Measurements from ENCODE around the gene PTGS1. TPM values are rescaled to one million over a fixed set of nuclear protein-coding genes. Genes with fewer than 3 reads are reported as not detected.
"Not testable (repeated sequence)": the region's sequence is repeated elsewhere in the genome, so short reads cannot be mapped to it uniquely, and the experiment has no call there.

PTGS1 gene
- polyA plus RNA-seq, 1 of the 3 experiments (the other 2 are of a cell fraction): 5.4 TPM

- no peak for DNase-seq
- Histone ChIP-seq H3K9ac (no peak overlapping the region), H3K36me3 (replicated peaks in 1 of 2; ENCODE audit: control insufficient read depth in 1 of 2, insufficient read depth in 2 of 2, low read length in 1 of 2) (no peaks in the 10 kb centered on the region), H3F3A (replicated peaks; ENCODE audit: insufficient read depth) (peaks cover 3% of the 10 kb centered on the region), H3K27me3 (ENCODE audit: insufficient read depth) (no peaks in the 10 kb centered on the region), H3K4me1 (ENCODE audit: control insufficient read depth in 1 of 2, insufficient read depth in 2 of 2, low read depth in 1 of 2, low read length in 1 of 2) (peaks cover 0 to 7% of the 10 kb centered on the region in 2 experiments; a peak in 1 of 4 replicates), H3K79me2 (ENCODE audit: insufficient read depth) (no peaks in the 10 kb centered on the region), H3K4me2 (no peak overlapping the region), H3K27ac (ENCODE audit: low read depth in 2 of 2, low read length in 1 of 2) (no peak overlapping the region), H3K9me3 (no peaks in the 10 kb centered on the region), H4K20me1 (ENCODE audit: insufficient read depth) (no peaks in the 10 kb centered on the region), H3K9me2 (no peaks in the 10 kb centered on the region), H3K4me3 (ENCODE audit: low read depth in 2 of 2, low read length in 1 of 2) (no peak overlapping the region), H2AFZ (ENCODE audit: low read depth) (no peak overlapping the region)
- WGBS (ENCODE audit: low lambda C conversion rate): 27% methylated on average over 2 of the region's 2 CpGs
- ChIA-PET POLR2A (no interaction called here), CTCF (interaction anchor here (0.7 to 21.3 kb wide), 6 partner anchors 9 to 261 kb away, joined by 3 to 528 read pairs (median 5); no protein-coding TSS in a partner anchor)
- TF ChIP-seq FOXJ3 (CRISPR knock-in tag; IDR thresholded peaks at IDR 0.05) (no peak), CTCF (IDR thresholded peaks at IDR 0.05) (peak; percentile 41), USF1 (IDR thresholded peaks at IDR 0.05; ENCODE audit: borderline replicate concordance, low read depth) (no peak), NFIC (IDR thresholded peaks at IDR 0.05; ENCODE audit: borderline replicate concordance) (no peak)
These were observed 14.2 kb upstream of the PTGS1 start for GRCh38 chr9:122356627-122357026.

- H3K4me2 ChIP-seq: no peak overlapping the region
- H3F3A ChIP-seq (replicated peaks; ENCODE audit: insufficient read depth): peaks cover 3% of the 10 kb centered on the region
- no peaks in the 10 kb centered on the region for H3K9me2 ChIP-seq
- WGBS (ENCODE audit: low lambda C conversion rate): 69% methylated on average over 5 of the region's 8 CpGs
- H4K20me1 ChIP-seq (ENCODE audit: insufficient read depth): no peaks in the 10 kb centered on the region
- H3K4me3 ChIP-seq (ENCODE audit: low read depth in 2 of 2, low read length in 1 of 2): no peak overlapping the region
- no peak for TF ChIP-seq IRF3 (IDR thresholded peaks at IDR 0.05; ENCODE audit: low read depth, low read length)
- no peak for TF ChIP-seq RAD21 (IDR thresholded peaks at IDR 0.05; ENCODE audit: low read length)
- TF ChIP-seq CTCF (IDR thresholded peaks at IDR 0.05): no peak
- TF ChIP-seq MAX (IDR thresholded peaks at IDR 0.05; ENCODE audit: low read depth): no peak
- no peak for TF ChIP-seq JUND (IDR thresholded peaks at IDR 0.05)
- no peak for TF ChIP-seq NRF1 (IDR thresholded peaks at IDR 0.05; ENCODE audit: low read depth, low read length)
- no peak for TF ChIP-seq USF2 (IDR thresholded peaks at IDR 0.05; ENCODE audit: borderline replicate concordance, low read depth, low read length)
- H3K9me3 ChIP-seq: no peaks in the 10 kb centered on the region
- H3K79me2 ChIP-seq (ENCODE audit: insufficient read depth): no peaks in the 10 kb centered on the region
- no peak for DNase-seq
- ChIA-PET POLR2A (interaction anchor here (0.7 kb wide), 1 partner anchor 972 kb away, joined by 3 read pairs; no protein-coding TSS in a partner anchor), CTCF (interaction anchor here (0.8 to 3.6 kb wide), 2 partner anchors 11 to 262 kb away, joined by 3 to 19 read pairs; no protein-coding TSS in a partner anchor)
- H2AFZ ChIP-seq (ENCODE audit: low read depth): no peak overlapping the region
- H3K9ac ChIP-seq: no peak overlapping the region
- peaks cover 0 to 7% of the 10 kb centered on the region in 2 experiments; a peak in 1 of 4 replicates for H3K4me1 ChIP-seq (ENCODE audit: control insufficient read depth in 1 of 2, insufficient read depth in 2 of 2, low read depth in 1 of 2, low read length in 1 of 2)
- no peaks in the 10 kb centered on the region for H3K27me3 ChIP-seq (ENCODE audit: insufficient read depth)
- no peaks in the 10 kb centered on the region for H3K36me3 ChIP-seq (replicated peaks in 1 of 2; ENCODE audit: control insufficient read depth in 1 of 2, insufficient read depth in 2 of 2, low read length in 1 of 2)
- no peak overlapping the region for H3K27ac ChIP-seq (ENCODE audit: low read depth in 2 of 2, low read length in 1 of 2)
These were observed 9.9 kb upstream of the PTGS1 start for GRCh38 chr9:122360891-122361290.

- H3K27ac ChIP-seq (ENCODE audit: low read depth in 2 of 2, low read length in 1 of 2); POLR2A ChIA-PET; H3K4me1 ChIP-seq (ENCODE audit: control insufficient read depth in 1 of 2, insufficient read depth in 2 of 2, low read depth in 1 of 2, low read length in 1 of 2); H3F3A ChIP-seq (replicated peaks; ENCODE audit: insufficient read depth); H3K36me3 ChIP-seq (replicated peaks in 1 of 2; ENCODE audit: control insufficient read depth in 1 of 2, insufficient read depth in 2 of 2, low read length in 1 of 2); DNase-seq; H3K4me3 ChIP-seq (ENCODE audit: low read depth in 2 of 2, low read length in 1 of 2); H3K9ac ChIP-seq; H4K20me1 ChIP-seq (ENCODE audit: insufficient read depth); H3K79me2 ChIP-seq (ENCODE audit: insufficient read depth); H2AFZ ChIP-seq (ENCODE audit: low read depth); H3K4me2 ChIP-seq; H3K9me3 ChIP-seq; H3K9me2 ChIP-seq; H3K27me3 ChIP-seq (ENCODE audit: insufficient read depth): not testable (repeated sequence)
- CTCF ChIA-PET: interaction anchor here (0.8 to 3.6 kb wide), 4 partner anchors 13 to 264 kb away, joined by 3 to 19 read pairs (median 8); no protein-coding TSS in a partner anchor
- WGBS (ENCODE audit: low lambda C conversion rate): 90% methylated on average over 12 of the region's 12 CpGs
These were observed 7.7 kb upstream of the PTGS1 start for GRCh38 chr9:122363131-122363530.
